ENCODE measurements around the gene HDAC1. TPM values are rescaled to one million over a fixed set of nuclear protein-coding genes. Genes with fewer than 3 reads are reported as not detected.

Gene HDAC1
- total and polyA plus RNA-seq, 2 of the 13 experiments (the other 11 are each of a cell fraction or from before 2014, with no cell fraction given), result 93.5 to 189 TPM

- TF ChIP-seq TFE3 (CRISPR knock-in tag; IDR thresholded peaks at IDR 0.05) (no peak), MXD1 (CRISPR knock-in tag; IDR thresholded peaks at IDR 0.05) (no peak), RORA (CRISPR knock-in tag; IDR thresholded peaks at IDR 0.05) (no peak), ZNF619 (CRISPR knock-in tag; IDR thresholded peaks at IDR 0.05) (no peak), ZBTB42 (CRISPR knock-in tag; IDR thresholded peaks at IDR 0.05) (no peak), ZNF337 (CRISPR knock-in tag; IDR thresholded peaks at IDR 0.05; ENCODE audit: borderline replicate concordance, low read depth) (no peak), FOXP4 (CRISPR knock-in tag; IDR thresholded peaks at IDR 0.05) (no peak), ZNF24 (IDR thresholded peaks at IDR 0.05) (no peak), HHEX (CRISPR knock-in tag; IDR thresholded peaks at IDR 0.05) (no peak), DNMT3B (CRISPR knock-in tag; conservative IDR thresholded peaks at IDR 0.05) (no peak), ZNF207 (IDR thresholded peaks at IDR 0.05; ENCODE audit: borderline replicate concordance) (no peak), ZNF235 (CRISPR knock-in tag; IDR thresholded peaks at IDR 0.05; ENCODE audit: borderline replicate concordance) (no peak), ZNF704 (CRISPR knock-in tag; IDR thresholded peaks at IDR 0.05; ENCODE audit: borderline replicate concordance) (no peak), POLR2A (IDR thresholded peaks at IDR 0.05; ENCODE audit: insufficient read depth in 1 of 2, low read depth in 2 of 2, low read length in 2 of 2) (no peak), SP5 (CRISPR knock-in tag; IDR thresholded peaks at IDR 0.05; ENCODE audit: borderline replicate concordance, low read depth) (no peak), ZNF142 (CRISPR knock-in tag; IDR thresholded peaks at IDR 0.05) (no peak; the same call in 1 of the 2 replicates), NR2F1 (CRISPR knock-in tag; IDR thresholded peaks at IDR 0.05) (no peak)
- TF ChIP-seq, protein P1, sequence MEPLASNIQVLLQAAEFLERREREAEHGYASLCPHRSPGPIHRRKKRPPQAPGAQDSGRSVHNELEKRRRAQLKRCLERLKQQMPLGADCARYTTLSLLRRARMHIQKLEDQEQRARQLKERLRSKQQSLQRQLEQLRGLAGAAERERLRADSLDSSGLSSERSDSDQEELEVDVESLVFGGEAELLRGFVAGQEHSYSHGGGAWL (CRISPR knock-in tag; IDR thresholded peaks at IDR 0.05), result no peak
These were observed 43.6 kb upstream of the HDAC1 start (continued) for GRCh38 chr1:32247983-32248889.

All from HepG2 (cell line).